Ecto neural progenitor cell (in vitro differentiated cells): ENCODE data around the gene PSMB7.

Experiments used
- DNase-seq: peaks from one replicate; pipeline ENCODE4 v3.0.0-alpha.2; 2018; ENCODE audit warnings: low spot score

The PSMB7 gene

DNA sequence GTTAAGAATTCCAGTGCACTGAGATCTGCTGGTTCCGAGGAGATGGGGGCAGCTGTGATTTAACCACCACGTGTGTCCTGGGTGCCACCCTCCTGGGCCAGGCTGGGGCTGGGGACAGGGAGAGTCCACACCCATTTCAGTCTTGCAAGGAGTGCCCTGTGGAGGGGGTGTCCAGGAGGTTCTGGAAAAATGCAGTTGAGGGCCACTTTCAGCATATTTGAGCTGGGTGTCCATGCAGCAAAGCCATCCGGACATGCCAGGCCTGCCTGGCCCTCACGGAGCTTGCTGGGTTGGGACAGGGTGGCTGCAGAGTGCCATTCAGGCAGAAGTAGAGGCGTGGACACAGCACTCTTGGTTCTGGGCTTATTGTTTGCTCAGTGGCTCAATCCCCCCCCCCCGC lies 89.4 kb downstream of the PSMB7 start:
- DNase-seq: no peak

DNA sequence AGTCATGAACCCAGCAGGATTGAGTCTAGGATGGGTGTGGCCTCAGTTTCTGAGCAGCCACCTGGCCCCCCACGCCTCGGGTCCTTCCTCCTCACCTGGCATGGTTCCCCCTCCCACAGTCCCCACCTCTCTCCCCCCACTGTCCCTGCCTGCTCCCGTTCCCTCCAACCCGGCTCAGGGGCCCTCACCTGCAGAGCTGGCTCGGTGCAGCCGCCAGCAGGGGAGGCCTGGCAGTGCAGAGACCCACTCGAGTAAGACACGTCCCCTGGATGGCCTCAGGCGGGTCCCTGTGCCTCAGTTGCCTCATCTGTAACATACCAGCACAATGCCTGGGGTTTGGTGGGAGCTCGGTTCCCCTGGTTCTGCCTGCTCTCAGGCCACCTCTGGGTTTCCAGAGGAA lies 91.3 kb downstream of the PSMB7 start:
- DNase-seq: no peak

DNA sequence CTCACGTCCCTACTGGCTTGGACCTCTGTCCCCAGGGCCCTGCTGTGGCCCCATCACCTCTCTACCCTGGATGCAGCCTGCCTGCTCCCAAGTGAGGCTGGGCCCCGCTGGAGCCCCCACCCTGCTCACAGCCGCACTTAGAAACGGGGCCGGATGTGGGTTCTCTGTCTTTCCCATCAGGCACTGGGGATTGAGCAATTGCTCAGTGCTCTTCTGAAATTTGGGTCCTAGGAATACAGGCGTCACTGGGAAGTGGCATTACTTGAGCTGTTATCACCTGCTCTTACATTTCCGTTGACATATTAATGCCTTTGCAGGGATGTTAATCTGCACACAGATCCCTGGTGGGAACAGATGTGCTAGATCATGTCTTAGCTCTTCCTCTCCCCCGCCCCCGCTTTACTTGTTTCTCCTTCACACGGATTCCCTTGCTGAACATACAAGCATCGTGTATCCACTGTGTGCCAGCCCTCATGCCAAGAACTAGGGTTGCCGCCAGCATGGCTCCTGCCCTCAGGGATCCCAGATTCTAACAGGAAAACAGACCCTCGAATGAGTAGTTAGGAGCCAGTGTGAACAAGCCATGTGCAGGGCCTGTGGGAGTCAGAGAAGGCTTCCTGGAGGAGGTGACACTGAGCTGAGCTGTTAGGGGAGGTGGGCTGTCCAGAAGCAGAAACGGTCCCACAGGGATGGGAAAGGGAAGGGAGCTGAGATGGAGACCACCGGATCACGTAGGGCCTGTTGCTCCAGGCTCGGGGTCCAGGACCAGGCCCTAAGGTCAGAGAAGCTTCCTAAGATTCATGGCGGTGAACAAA lies 92.4 kb downstream of the PSMB7 start:
- no peak for DNase-seq

DNA sequence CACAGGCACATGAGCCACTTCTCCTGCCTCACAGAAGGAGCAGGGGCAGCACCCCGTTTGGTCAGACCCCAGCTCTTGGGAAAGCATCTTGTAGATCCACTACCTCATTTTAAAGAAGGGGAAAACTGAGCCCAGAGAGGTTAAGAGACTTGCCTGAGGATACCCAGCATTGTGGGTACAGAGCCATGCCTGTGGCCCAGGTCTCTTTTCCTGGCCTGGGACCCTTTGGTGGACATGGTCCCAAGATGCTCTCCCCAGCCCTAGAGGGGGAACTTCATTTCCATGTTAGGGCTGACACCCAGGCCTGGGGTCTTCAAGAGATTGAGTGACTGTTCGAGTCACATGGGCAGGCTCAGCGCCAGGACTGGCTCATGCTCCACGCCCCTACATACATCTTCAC lies 93.3 kb downstream of the PSMB7 start:
- DNase-seq: no peak

DNA sequence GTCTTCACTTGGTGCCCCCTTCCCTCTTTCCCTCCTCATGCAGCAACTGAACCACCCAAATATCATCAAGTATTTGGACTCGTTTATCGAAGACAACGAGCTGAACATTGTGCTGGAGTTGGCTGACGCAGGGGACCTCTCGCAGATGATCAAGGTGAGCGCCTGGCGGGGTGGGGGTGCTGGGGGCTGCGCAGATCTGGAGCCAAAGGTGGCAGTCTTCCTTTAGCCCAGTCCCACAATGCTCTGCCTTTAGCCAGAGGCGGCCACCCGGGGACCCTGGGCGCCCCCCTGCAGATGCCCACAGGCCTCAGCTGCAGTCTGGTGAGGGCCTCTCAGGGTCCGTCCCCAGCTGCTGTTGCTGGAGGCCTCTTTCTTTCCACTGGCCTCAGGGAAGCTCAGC lies 93.8 kb downstream of the PSMB7 start:
- DNase-seq: no peak

DNA sequence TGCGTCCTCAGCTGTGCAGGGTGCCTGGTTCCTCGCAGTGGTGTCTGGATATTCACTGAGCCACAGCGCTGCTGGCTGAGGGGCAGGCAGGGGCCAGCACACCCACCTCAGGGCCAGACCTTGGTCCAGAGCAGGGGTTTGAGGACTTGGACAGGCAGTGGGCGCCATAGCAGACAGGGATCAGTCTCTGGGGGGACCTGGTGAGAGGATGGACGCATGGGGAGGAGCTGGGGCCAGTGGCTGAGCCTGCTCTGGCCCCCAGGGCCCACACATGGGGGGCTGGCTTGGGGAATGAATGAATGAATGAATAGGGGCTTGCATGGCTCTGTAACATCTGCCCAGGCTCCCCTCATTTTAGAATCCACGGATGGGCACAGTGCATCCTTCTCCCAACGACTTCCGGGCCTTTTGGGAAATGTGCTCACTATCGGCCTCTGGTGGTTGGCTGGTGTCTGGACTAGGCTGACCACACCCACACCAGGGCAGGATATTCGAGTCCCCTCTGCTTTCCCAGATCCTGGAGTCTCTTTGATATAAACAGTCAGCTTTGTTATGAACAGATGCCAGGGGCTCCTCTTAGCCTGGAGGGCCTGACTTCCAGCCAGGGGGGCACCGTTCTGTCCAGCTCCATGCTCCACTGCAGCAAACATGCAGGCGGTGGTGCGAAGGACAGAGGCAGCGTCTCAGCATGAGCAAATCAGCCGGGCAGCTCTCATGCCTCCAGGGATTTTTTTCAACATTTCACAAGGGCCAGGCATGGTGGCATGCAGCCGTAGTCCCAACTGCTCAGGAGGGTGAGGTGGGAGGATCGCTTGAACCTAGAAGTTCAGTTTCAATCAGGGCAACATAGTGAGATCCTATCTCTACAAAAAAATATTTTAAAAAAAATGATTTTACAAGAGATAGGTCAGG lies 94.9 kb downstream of the PSMB7 start:
- peak; percentile 83 for DNase-seq

DNA sequence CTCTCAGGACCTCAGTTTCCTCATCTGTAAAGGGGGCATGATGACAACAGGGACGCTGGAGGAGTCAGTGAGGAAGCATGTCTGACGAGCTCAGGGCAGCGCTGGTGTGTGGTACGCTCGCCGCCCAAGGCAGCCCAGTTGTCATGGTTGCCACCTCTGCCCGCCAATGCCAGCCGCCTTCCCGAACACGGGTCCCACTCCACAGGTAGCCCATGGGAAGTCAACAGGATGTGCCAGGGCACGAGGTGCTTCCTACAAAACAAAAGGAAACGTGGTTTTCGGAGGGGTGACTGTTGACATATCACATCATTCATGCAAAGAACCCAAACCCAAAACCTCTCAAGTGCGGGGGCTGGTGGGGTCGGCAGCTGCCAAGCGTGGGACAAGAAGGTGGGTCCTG lies 99.4 kb downstream of the PSMB7 start:
- no peak for DNase-seq

DNA sequence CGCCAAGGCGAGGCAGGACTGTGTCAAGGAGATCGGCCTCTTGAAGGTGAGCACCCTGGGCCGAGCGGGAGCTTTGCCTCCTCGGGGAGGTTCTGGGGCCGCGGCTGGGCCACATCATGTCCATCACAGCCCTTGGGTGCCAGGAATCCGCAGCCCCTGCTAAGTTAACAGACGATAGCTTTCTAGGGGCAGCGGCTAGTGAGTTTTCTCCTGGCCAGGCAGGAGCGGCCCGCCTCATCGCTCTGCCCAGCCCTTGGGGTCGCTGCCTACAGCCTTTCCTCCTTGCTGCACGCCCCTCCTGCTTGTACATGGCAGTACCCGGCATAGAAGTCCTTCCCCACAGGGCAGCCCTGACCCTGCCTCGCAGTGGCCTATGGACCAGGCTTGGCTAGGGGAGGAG lies 101.3 kb downstream of the PSMB7 start:
- DNase-seq: no peak

DNA sequence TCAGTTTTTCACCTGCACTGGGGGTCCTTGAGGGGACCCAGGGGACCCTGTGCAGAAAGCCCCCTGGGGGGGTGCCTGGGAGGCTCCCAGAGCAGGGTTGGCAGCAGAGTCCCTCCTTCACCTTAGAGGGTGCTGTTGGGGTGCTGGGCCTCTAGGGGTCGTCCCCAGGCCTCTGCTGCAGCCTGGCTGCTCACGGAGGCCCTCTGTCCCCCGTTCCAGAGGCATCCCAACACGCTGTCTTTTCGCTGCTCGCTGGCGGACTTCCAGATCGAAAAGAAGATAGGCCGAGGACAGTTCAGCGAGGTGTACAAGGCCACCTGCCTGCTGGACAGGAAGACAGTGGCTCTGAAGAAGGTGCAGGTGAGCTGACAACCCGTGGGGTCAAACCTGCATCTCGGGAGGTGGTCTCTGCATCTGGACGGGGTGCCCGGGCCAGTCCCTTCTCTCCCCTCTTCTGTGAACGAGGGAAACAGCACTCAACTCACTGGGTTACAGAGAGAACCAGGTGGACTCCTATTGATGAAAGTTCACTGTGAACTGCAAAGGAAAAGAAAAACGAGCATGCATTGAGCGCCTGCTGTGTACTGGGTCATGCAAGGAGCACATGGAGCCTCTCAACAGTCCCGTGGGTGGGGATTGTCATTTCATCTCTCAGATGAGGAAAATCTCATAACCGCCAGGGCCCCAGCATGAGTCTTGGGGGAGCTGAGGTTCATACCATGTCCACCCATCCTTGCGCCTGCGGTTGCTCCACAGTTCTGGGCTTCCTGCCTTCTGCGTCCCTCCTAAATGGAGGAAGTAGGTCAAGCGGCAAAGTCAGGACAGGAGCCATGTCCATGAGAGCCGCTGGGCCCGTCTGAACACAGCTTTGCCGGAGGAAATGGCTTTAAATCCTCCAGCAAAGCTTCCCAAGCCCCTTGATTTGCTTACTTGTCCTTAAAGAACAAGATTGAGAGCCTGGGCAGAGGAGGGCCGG lies 102.7 kb downstream of the PSMB7 start:
- DNase-seq: no peak

DNA sequence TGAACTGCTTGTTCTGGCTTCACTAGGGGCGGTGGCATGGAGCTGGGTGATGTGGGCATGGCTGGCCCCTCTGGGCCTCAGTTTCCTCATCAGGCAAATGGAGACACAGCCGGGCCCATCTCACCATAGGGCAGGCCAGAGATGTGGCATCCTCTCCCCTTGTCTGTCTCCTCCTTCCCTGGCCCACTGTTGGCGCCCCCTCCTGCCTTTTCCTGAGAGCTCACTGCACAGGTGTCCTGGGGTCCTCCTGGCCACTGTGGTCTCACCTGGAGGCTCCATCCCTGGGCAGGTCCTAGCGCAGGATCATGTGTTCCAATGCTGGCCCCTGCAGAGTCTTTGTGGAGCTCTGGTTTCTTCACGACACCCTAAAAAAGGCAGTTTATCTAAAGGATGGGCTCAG lies 104.0 kb downstream of the PSMB7 start:
- no peak for DNase-seq

DNA sequence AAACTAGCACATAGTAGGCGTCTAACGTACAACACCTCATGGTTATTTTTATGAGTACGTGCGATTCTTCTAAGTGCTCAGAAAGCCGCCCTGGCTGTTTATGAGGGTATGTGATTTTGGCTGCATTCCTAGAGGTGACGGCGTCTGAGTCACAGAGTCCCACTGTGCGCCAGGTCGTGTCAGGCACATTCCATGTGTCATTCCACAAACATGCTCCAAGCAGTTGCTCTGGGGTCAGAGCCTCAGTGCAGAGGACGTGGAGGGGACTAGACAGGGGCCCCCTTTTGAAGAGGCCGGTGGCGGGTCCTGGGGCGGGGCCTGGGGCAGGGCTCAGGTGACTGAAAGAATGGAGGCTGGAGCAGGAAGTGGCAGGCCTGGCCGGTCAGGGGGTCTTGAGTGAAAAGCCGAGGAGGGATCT lies 105.6 kb downstream of the PSMB7 start:
- no peak for DNase-seq

DNA sequence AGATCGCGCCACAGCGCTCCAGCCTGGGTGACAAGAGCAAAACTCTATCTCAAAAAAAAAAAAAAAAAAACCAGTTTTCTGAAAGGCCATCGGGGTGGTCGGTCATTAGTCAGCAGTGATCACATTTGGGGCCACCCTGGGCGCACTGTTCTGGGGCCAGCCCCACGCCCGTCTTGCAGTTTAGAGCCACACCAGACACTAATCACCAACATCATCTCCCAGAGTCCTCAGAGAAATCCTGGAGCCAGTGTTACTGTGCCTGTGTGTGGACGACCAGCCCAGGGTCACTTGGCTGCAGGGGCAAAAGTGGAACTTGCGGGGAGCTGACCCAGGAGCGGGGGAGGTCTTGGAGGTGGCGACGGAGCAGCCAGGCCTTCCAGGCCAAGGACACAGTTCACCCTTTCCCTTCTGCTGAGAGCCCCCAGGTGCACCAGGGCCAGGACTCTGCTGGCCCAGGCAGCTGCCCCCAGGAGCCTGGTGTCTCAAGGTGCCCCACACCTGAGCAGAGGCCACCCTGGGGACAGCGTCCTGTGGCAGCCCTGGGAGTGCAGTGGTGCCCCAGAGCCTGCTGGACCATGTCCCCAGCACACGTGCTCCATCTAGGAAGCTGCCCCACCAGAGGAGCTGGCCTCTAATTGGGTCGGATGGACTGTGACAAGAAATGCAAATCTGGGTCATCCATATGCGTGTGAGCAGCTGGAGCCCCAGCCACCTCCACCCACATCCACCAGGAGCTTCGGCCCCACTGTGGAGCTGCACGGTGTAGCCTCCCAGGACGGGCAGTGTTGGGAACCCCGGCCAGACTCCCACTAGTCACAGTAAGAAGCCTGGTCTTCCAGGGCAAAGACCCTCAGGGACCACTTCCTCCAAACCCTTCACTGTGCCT lies 106.4 kb downstream of the PSMB7 start:
- no peak for DNase-seq

DNA sequence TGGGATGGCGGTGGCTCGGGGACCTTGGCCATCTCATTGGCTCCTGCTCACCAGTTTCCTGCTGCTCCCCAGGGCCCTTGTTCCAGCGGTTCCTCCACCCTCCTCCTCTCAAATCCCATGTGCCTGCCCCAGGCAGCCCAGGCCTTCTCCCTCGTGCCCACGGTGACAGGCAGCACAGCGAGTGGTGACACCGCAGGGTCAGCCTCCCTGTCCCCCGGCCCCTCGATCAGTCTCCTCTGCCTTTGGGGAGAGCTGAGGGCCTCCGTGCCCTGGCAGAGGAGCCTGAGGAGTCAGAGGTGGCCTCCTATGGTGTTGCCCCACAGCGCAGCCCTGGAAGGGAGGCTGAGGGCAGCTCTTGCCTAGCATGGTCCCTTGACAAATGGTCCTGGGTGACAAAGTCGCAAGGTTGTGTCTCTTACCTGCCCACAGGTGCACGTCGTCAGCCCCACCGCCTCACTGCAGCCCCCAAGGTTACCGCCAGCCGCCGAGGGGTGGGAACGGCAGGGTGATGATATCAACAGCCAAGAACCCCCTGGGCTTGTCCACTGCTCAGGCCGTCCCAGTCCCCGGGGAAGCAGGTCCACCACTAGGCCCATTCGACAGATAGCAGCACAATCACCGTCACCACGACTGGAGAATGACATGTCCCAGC lies 107.7 kb downstream of the PSMB7 start:
- DNase-seq: no peak

DNA sequence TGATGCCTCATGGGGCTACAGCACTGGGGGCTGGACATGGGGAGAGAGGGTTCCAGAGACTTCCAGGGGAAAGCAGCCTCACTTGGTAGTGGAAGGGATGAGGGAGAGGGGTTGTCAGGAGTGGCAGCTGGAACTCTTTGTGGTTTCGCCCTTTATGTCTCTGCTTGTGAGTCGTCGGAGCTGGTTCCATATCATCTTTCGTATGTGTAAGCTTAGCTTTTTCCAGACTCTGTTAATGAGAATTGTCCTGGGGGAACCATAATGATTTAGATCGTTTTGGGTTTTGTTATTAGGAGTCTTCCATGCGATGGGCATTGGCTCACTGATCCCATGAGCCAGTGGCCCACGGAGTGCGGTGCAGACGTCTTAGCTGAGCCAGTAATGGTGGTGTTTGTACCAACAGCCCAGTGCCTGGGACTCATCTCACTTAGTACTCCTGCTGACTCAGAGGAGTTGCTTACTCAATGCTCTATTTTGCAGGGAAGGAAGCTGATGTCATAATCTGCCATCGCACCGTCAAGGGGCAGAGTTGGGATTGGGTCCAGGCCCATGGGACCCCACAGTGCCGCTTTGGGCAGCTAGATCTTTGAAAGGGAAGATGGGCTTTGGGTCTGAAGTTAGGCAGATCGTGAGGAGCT lies 109.0 kb downstream of the PSMB7 start:
- no peak for DNase-seq

DNA sequence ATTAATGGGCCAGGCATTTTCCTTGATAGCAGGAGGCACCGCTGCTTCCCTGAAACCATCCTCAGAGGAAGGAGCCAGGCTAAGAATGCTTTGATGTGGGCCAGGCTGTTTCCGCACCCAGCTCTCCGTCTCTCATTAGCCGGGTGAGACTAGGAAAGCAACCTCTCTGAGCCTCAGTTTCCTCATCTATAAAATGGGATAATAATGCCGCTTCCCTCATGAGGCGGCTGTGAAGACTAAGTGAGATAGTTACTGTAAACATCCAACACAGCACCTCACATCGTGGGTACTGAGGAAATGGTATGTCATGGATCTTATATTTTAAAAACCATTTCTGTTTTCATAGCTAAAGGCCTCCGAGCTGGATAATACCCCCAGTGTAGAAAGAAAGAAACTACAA lies 111.0 kb downstream of the PSMB7 start:
- DNase-seq: no peak

DNA sequence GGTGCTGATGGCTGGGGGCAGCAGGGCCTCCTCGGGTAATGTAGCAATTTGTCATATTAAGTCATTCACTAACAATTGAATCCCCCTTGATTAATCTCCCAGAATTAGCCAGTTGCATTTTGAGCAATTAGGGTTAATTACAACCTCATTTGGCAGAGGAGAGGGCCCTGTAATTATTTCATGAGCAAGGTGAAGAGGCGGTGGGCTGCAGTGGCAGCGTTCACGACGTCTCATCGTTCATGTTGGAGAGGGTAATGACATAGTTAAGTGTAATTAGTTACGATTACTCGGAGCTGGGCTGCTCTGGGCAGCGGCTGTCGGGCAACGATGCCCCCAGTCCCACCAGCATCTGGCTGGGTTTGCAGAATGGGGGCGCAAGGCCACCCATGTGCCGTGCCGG lies 111.5 kb downstream of the PSMB7 start:
- no peak for DNase-seq
